Ishikawa (cell line): ENCODE results near the gene CDRT15.

Source experiments
- CEBPB ChIP-seq: IDR thresholded peaks from 2 replicates; pipeline ENCODE4 v1.6.1; 2012
- CREB1 ChIP-seq: IDR thresholded peaks from 2 replicates; pipeline ENCODE4 v1.6.1; 2012; ENCODE audit warnings: low read depth
- EGR1 ChIP-seq: IDR thresholded peaks from 2 replicates; pipeline ENCODE4 v1.6.1; 2012
- EP300 ChIP-seq: IDR thresholded peaks from 2 replicates; pipeline ENCODE4 v1.6.1; 2012; ENCODE audit warnings: borderline replicate concordance
- FOXM1 ChIP-seq: IDR thresholded peaks from 2 replicates; pipeline ENCODE4 v1.6.1; 2012; ENCODE audit warnings: low read depth, borderline replicate concordance
- MAX ChIP-seq: IDR thresholded peaks from 2 replicates; pipeline ENCODE4 v1.6.1; 2012
- NFIC ChIP-seq: IDR thresholded peaks from 2 replicates; pipeline ENCODE4 v1.6.1; 2012
- RAD21 ChIP-seq: IDR thresholded peaks from 2 replicates; pipeline ENCODE4 v1.6.1; 2012; ENCODE audit warnings: low read depth
- REST ChIP-seq: IDR thresholded peaks from 2 replicates; pipeline ENCODE4 v1.6.1; 2012; ENCODE audit warnings: low read depth, mild to moderate bottlenecking
- TAF1 ChIP-seq: IDR thresholded peaks from 2 replicates; pipeline ENCODE4 v1.6.1; 2012; ENCODE audit warnings: low read depth, mild to moderate bottlenecking
- TCF12 ChIP-seq: IDR thresholded peaks from 2 replicates; pipeline ENCODE4 v1.6.1; 2012; ENCODE audit warnings: low read depth
- TEAD4 ChIP-seq: IDR thresholded peaks from 2 replicates; pipeline ENCODE4 v1.6.1; 2012
- USF1 ChIP-seq: IDR thresholded peaks from 2 replicates; pipeline ENCODE4 v1.6.1; 2012
- YY1 ChIP-seq: IDR thresholded peaks from 2 replicates; pipeline ENCODE4 v1.6.1; 2012; ENCODE audit warnings: low read depth
- ZBTB7A ChIP-seq: IDR thresholded peaks from 2 replicates; pipeline ENCODE4 v1.6.1; 2012; ENCODE audit warnings: low read depth

Gene CDRT15

DNA sequence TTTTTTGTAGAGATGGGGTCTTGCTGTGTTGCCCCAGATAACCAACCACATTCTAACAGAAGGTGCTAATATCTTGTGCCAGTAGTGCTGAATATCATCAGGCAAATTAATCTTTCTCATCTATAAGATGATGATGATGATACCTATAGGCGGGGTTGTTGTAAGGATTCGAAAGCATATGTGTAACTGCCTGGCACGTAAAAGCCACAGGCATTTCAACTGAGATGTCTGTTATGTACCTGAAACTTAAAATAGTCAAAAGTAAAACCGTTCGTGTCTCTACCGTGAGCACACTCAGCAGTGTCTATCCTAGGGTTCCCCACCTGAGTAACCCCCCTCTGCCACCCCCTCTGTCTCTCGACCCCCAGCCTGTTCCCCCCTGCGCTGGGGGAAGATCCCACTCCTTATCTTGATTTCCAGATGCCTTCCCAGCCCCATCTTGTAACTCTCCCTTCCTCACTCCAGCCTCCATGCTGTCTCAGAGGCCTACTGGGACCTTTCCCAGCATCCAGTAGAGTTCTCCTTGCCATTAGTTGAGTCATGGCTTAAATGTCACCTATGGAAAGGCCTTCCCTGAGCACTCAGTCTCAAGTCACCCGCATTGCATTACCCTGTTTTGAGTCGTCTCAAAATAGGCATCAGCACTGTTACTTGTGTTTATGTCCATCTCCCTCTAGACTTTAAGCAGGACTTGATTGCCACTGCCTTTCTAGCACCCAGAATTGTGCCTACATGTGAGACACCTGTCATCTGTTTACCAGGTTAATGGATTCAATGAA is 34.1 kb downstream of the CDRT15 start:
- no peak for TF ChIP-seq EGR1
- no peak for TF ChIP-seq NFIC
- TF ChIP-seq EP300, result no peak
- no peak for TF ChIP-seq YY1
- no peak for TF ChIP-seq MAX
- no peak for TF ChIP-seq TEAD4
- no peak for TF ChIP-seq ZBTB7A
- TF ChIP-seq CREB1, result no peak
- no peak for TF ChIP-seq CEBPB
- TF ChIP-seq REST, result no peak
- TF ChIP-seq TCF12, result no peak
- no peak for TF ChIP-seq FOXM1
- no peak for TF ChIP-seq USF1

- TF ChIP-seq USF1 (no peak), RAD21 (no peak), EP300 (no peak), TCF12 (no peak), ZBTB7A (no peak), CREB1 (no peak), EGR1 (no peak), CEBPB (no peak), NFIC (no peak), FOXM1 (no peak), MAX (no peak), TAF1 (no peak), REST (no peak), YY1 (no peak), TEAD4 (no peak)
These were observed 34.7 kb downstream of the CDRT15 start for GRCh38 chr17:14201988-14202380.

DNA sequence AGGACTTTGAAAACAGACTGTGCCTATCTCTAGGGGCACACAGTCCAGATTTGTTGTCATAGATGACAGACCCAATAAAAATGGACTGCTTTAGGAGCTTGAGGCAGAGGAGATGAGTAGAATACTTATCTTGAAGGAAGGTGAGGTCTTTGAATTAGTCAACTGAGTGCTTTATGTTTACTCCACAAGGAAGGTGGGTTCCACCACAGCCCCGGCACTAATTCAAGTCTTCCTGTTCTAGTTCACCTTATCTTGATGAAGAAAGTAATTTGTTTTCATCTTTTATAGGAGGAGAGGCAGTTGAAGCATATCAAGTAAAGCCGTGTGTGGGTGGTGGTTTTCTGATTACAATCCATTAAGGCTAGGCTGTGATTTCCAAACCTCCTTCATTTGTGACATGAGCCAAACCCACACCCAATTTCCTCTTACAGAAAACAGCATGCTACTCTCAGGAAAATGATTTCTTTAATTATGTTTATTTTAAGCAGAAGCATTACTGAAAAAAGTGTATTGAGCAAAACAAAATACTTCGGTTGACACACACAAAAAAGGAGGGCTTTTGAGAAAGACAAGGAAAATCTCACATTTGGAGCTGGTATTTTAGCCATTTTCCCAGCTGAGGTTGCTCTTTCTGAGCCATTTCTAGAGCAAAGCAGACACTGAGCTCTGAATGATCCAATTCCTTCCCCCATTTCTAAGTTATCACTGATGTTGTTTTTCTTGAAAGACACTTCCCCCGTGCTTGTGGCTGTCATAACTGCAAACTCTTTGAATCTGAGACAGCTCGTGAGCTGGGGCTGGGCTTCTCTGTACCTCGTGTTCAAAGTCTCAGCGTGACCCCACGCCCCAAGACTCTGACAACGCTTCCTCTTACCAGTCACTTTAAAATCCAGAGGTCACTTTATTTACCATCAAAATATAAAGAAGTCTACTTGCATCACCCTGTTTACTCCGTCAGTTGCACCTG is 35.4 kb downstream of the CDRT15 start:
- TF ChIP-seq YY1 (no peak), RAD21 (no peak), TCF12 (no peak), ZBTB7A (no peak), USF1 (no peak), REST (no peak), TEAD4 (no peak), EGR1 (no peak), NFIC (no peak), MAX (no peak), CEBPB (no peak), EP300 (no peak), TAF1 (no peak), FOXM1 (no peak), CREB1 (no peak)
